MM.1S (cell line): ENCODE measurements around the gene C1QTNF4.
"Not testable (repeated sequence)": the region's sequence is repeated elsewhere in the genome, so short reads cannot be mapped to it uniquely, and the experiment has no call there.

Experiments
- DNase-seq: peaks from one replicate; pipeline ENCODE4 v3.0.0-alpha.2; 2015
- H2AFZ ChIP-seq: fragments of 300-600 bp; sonication (generic); 2 replicates; pipeline ENCODE4 v1.6.0; 2016; ENCODE audit warnings: antibody characterized with exemption, low read length
- H3F3A ChIP-seq: fragments of 300-600 bp; sonication (generic); 2 replicates; pipeline ENCODE4 v1.6.1; 2016; ENCODE audit warnings: mild to moderate bottlenecking, antibody characterized with exemption, low read length, moderate library complexity, mixed read lengths; ENCODE audit not compliant: insufficient read depth
- H3K27ac ChIP-seq: fragments of 300-600 bp; sonication (generic); 2 replicates; pipeline ENCODE4 v1.5.1; 2016; ENCODE audit warnings: mild to moderate bottlenecking, low read length
- H3K27me3 ChIP-seq: fragments of 300-600 bp; sonication (generic); replicated peaks from 2 replicates; pipeline ENCODE4 v1.6.0; 2016; ENCODE audit warnings: low read length; ENCODE audit not compliant: insufficient read depth
- H3K36me3 ChIP-seq: fragments of 300-600 bp; sonication (generic); replicated peaks from 2 replicates; pipeline ENCODE4 v1.6.1; 2016; ENCODE audit warnings: mild to moderate bottlenecking, low read length, mixed read lengths; ENCODE audit not compliant: insufficient read depth
- H3K4me1 ChIP-seq: fragments of 300-600 bp; sonication (generic); 2 replicates; pipeline ENCODE4 v1.6.1; 2016; ENCODE audit warnings: low read length, mixed read lengths
- H3K4me2 ChIP-seq: fragments of 300-600 bp; sonication (generic); 2 replicates; pipeline ENCODE4 v1.6.0; 2016; ENCODE audit warnings: low read depth, low read length
- H3K4me3 ChIP-seq: fragments of 300-600 bp; sonication (generic); 2 replicates; pipeline ENCODE4 v1.5.1; 2016; ENCODE audit warnings: low read length, mixed read lengths
- H3K79me2 ChIP-seq: fragments of 300-600 bp; sonication (generic); 2 replicates; pipeline ENCODE4 v1.6.1; 2016; ENCODE audit warnings: mixed run types, low read length, mixed read lengths
- H3K9ac ChIP-seq: fragments of 300-600 bp; sonication (generic); 2 replicates; pipeline ENCODE4 v1.6.1; 2016; ENCODE audit warnings: low read length, mixed read lengths
- H3K9me2 ChIP-seq: fragments of 300-600 bp; sonication (generic); replicated peaks from 2 replicates; pipeline ENCODE4 v1.6.1; 2016; ENCODE audit warnings: mild to moderate bottlenecking, low read length, mixed read lengths; ENCODE audit not compliant: insufficient read depth
- H3K9me3 ChIP-seq: fragments of 300-600 bp; sonication (generic); replicated peaks from 2 replicates; pipeline ENCODE4 v1.6.1; 2016; ENCODE audit warnings: mild to moderate bottlenecking, low read length, mixed read lengths; ENCODE audit not compliant: insufficient read depth
- H4K20me1 ChIP-seq: fragments of 300-600 bp; sonication (generic); 2 replicates; pipeline ENCODE4 v1.6.1; 2016; ENCODE audit warnings: mild to moderate bottlenecking, low read length, moderate library complexity, mixed read lengths; ENCODE audit not compliant: insufficient read depth
- EZH2 ChIP-seq: fragments of 300-600 bp; sonication (generic); optimal IDR thresholded peaks from 2 replicates; pipeline ENCODE3; 2017; ENCODE audit warnings: low read depth, mild to moderate bottlenecking, antibody characterized with exemption, low read length, mixed read lengths
- EZH2phosphoT487 ChIP-seq: fragments of 300-600 bp; sonication (generic); IDR thresholded peaks from 2 replicates; pipeline ENCODE4 v1.6.1; 2018; ENCODE audit warnings: antibody characterized with exemption, low read length
- TF ChIP-seq, protein P1 (sequence below): fragments of 300-600 bp; sonication (generic); IDR thresholded peaks from 2 replicates; pipeline ENCODE4 v1.5.1; 2016; ENCODE audit warnings: antibody characterized with exemption, low read length, mixed read lengths

The C1QTNF4 gene

DNA sequence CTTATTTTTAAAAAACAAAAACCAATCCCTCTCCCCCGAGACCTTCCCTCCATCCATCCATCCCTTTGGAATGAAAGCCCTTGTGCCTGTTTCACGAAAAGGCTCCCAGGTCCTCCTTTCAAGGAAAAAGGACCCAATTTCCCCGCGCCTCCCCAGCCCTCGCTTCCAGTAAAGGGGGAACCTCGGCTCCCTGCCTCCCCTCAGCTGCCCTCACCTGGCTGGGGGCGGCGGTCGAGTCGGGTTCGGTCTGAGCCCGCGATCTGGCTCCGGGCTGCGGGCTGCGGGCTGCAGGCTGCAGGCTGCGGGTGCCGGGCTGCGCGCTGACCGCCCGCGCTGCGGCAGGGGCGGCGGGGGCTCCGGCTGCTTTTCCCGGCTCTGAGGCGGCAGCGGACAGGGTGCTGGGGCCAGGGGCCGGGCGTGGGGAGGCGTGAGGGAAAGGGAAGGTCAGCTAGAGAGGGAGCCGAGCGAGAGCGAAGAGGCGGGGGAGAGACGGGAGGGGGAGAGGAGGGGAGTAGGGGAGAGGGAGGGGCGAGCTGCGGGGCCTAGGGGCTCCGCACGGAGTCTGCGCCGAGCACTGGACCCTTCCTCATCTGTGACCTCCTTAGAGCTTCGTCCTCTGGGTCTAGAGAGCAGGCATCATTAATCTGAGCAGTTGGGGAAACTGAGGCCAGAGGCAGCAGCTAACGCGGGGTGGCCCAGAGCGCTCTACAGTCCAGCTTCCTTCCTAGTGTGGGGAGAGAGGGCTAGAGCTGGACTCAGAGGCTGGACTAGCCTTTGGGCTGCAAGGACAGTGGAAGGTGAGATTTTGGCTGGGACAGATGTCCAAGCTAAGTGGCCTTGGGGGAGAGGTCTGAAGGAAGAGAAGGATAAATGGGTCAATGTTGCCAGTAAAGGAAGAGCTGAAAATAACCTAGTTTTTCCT is at the start of gene C1QTNF4:
Gene C1QTNF4 (minus strand): TSS at position 478 of the 922 bp plus-strand sequence. CDS start 3,601 bp downstream, outside the sequence.
- Histone ChIP-seq H3K9me3 (no peaks in the 10 kb centered on the region), H3K9ac (no peak within 1 kb of the TSS), H3K4me1 (no peaks in the 10 kb centered on the region), H3K27me3 (no peaks in the 10 kb centered on the region), H3K4me2 (no peak within 1 kb of the TSS), H2AFZ (no peak within 1 kb of the TSS), H3K36me3 (no peaks in the 10 kb centered on the region), H3K27ac (no peak within 1 kb of the TSS), H3K79me2 (no peaks in the 10 kb centered on the region), H4K20me1 (no peaks in the 10 kb centered on the region), H3K4me3 (no peak within 1 kb of the TSS), H3K9me2 (no peaks in the 10 kb centered on the region), H3F3A (no peaks in the 10 kb centered on the region)
- no peak for DNase-seq
- TF ChIP-seq, protein P1, sequence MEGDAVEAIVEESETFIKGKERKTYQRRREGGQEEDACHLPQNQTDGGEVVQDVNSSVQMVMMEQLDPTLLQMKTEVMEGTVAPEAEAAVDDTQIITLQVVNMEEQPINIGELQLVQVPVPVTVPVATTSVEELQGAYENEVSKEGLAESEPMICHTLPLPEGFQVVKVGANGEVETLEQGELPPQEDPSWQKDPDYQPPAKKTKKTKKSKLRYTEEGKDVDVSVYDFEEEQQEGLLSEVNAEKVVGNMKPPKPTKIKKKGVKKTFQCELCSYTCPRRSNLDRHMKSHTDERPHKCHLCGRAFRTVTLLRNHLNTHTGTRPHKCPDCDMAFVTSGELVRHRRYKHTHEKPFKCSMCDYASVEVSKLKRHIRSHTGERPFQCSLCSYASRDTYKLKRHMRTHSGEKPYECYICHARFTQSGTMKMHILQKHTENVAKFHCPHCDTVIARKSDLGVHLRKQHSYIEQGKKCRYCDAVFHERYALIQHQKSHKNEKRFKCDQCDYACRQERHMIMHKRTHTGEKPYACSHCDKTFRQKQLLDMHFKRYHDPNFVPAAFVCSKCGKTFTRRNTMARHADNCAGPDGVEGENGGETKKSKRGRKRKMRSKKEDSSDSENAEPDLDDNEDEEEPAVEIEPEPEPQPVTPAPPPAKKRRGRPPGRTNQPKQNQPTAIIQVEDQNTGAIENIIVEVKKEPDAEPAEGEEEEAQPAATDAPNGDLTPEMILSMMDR, result no peak
- TF ChIP-seq EZH2phosphoT487 (no peak), EZH2 (no peak)

DNA sequence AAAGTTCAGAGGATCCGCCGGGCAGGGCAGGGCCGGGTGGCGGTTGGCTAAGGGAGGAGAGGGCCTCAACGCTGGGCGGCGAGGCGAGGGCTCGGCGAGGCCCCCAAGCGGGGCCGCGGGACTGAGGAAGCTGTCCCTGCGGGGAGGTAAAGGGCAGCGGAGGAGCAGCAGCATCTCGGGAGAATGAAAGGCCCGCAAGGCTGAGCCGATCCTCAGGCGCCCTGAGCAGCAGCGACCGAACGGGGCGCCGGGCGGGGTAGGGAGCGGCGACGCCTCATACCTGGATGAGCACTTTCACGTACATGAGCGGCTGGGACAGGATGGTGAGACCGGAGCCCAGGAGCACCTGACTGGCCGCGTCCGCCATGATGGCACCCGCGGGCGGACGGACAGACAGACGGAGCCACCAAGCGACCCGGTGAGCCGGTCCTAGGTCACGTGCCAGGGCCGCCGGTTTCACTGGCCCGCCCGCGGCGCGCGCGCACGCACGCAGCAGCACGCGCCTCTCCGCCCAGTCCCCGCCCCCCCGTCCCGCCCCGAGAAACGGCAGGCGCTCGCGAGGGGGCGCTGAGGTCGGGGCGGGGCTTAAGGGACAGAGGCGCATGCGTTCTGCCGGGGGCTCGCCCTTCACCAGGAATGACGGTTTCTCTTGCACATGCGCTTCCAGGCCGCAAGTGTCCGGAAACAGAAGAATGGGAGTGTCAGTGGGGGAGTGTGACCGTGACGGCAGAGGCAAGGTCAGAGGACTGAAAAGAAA is 48.1 kb upstream of the C1QTNF4 start, which contains the start of gene MTCH2:
Gene MTCH2 (minus strand): TSS at position 461 of the 757 bp plus-strand sequence. CDS start 94 bp downstream, at position 367.
- peak within 1 kb of the TSS; percentile 73 for H3K4me2 ChIP-seq
- H3K79me2 ChIP-seq, result peaks cover 38% of the 10 kb centered on the region
- TF ChIP-seq, protein P1, result 0 out of 2 replicates have a peak, but pooled peaks have one; percentile 6
- no peak for TF ChIP-seq EZH2
- H3K4me3 ChIP-seq, result peak within 1 kb of the TSS; percentile 89
- H3F3A ChIP-seq, result peaks cover 8% of the 10 kb centered on the region
- peak within 1 kb of the TSS; percentile 72 for H3K27ac ChIP-seq
- H3K9me2 ChIP-seq, result no peaks in the 10 kb centered on the region
- peaks cover 5% of the 10 kb centered on the region; the same call in 1 of the 2 replicates for H3K4me1 ChIP-seq
- H4K20me1 ChIP-seq, result no peaks in the 10 kb centered on the region
- H2AFZ ChIP-seq, result peak within 1 kb of the TSS; percentile 81
- peak; percentile 96 for DNase-seq
- H3K9me3 ChIP-seq, result no peaks in the 10 kb centered on the region
- H3K27me3 ChIP-seq, result no peaks in the 10 kb centered on the region
- H3K9ac ChIP-seq, result peak within 1 kb of the TSS; percentile 86
- H3K36me3 ChIP-seq, result no peaks in the 10 kb centered on the region; the same call in 1 of the 2 replicates

DNA sequence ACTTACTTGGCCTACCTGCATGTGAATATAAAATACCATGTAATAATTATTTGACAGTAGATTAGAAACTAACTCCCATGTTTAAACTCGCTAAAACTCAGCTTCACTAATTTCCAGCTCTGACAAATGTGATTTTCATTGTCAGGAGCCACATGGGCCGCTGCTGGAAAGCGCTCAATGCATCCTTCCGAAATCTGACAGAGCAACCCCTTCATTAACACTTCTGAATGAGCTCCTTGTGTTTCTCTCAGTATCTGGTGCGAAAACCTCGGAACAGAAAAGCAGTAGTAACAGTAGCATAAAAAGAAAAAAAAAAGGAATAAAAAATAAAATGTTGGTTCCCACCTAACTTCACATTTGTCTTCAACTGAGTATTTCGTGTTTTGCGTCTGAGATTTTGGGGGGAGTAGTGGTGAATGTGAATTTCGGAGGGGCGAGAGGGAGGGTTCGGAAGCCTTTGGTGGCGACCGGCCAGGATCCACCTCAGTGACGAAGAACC is 47.4 kb upstream of the C1QTNF4 start:
- Histone ChIP-seq H3F3A (peaks cover 8% of the 10 kb centered on the region), H3K79me2 (peaks cover 38% of the 10 kb centered on the region), H2AFZ (peak overlapping the region; percentile 81), H3K27me3 (no peaks in the 10 kb centered on the region), H3K4me3 (peak overlapping the region; percentile 89), H3K4me2 (peak overlapping the region; percentile 73), H3K9me2 (no peaks in the 10 kb centered on the region), H3K27ac (peak overlapping the region; percentile 72), H4K20me1 (no peaks in the 10 kb centered on the region), H3K36me3 (no peaks in the 10 kb centered on the region; the same call in 1 of the 2 replicates), H3K9me3 (no peaks in the 10 kb centered on the region), H3K4me1 (peaks cover 5% of the 10 kb centered on the region; the same call in 1 of the 2 replicates), H3K9ac (peak overlapping the region; percentile 86)
- no peak for TF ChIP-seq EZH2
- TF ChIP-seq, protein P1, result no peak
- no peak for TF ChIP-seq EZH2phosphoT487
- peak; percentile 15 for DNase-seq

DNA sequence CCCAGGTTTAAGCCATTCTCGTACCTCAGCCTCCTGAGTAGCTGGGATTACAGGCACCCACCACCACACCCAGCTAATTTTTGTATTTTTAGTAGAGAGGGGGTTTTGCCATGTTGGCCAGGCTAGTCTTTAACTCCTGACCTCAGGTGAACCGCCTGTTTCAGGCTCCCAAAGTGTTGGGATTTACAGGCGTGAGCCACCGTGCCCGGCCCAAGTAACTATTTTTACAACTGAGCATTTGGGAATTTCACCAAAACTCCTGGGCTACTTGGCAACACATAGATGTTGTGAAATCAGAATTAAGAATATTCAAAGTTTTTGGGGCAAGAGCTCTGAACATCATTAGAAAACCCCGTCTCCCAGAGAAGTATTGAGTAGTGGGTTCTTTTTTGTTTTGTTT is 46.3 kb upstream of the C1QTNF4 start:
- H3K79me2 ChIP-seq, result peaks cover 38% of the 10 kb centered on the region
- not testable (repeated sequence) for H3K9me2 ChIP-seq, H3K4me1 ChIP-seq, H3K27ac ChIP-seq, H3K9ac ChIP-seq, H4K20me1 ChIP-seq, H2AFZ ChIP-seq, H3K4me2 ChIP-seq, DNase-seq, H3F3A ChIP-seq, H3K9me3 ChIP-seq, H3K27me3 ChIP-seq, H3K4me3 ChIP-seq, H3K36me3 ChIP-seq

DNA sequence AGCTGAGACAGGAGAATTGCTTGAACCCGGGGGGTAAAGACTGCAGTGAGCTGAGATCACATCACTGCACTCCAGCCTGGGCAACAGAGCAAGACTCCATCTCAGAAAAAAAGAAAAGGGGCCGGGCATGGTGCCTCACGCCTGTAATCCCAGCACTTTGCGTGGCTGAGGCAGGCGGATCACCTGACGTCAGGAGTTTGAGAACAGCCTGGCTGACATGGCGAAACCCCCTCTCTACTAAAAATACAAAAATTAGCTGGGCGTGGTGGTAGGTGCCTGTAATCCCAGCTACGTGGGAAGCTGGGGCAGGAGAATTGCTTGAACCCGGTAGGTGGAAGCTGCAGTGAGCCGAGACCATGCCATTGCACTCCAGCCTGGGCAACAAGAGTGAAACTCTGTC is 42.1 kb upstream of the C1QTNF4 start:
- H3K36me3 ChIP-seq, H4K20me1 ChIP-seq, H2AFZ ChIP-seq: not testable (repeated sequence)

More for the DNA sequence above, 42.1 kb upstream of the C1QTNF4 start:
- H3K9ac ChIP-seq, H3K9me3 ChIP-seq, H3K4me3 ChIP-seq, H3K4me1 ChIP-seq, H3F3A ChIP-seq, H3K27ac ChIP-seq, H3K4me2 ChIP-seq, DNase-seq, H3K9me2 ChIP-seq, H3K27me3 ChIP-seq: not testable (repeated sequence)
- peaks cover 28% of the 10 kb centered on the region for H3K79me2 ChIP-seq
